ENCODE measurements around the gene CNP. TPM values are rescaled to one million over a fixed set of nuclear protein-coding genes. Genes with fewer than 3 reads are reported as not detected.

Gene CNP
- total and polyA plus RNA-seq, 2 of the 8 experiments (the other 6 are each of a cell fraction or from before 2014, with no cell fraction given), result 21.9 to 60.6 TPM

DNA sequence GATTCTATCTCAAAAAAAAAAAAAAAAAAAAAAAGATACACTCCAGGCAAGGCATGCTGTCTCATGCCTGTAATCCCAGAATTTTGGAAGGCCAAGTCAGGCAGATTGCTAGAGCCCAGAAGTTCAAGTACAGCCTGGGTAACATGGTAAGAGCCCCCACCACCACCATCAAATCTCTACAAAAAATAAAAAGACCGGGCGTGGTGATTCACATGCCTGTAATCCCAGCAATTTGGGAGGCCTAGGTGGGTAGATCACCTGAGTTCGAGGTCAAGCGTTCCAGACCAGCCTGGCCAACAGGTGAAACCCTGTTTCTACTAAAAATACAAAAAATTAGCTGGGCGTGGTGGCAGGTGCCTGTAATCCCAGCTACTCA, 46.0 kb upstream of the CNP start (continued):
- TF ChIP-seq, protein P1, sequence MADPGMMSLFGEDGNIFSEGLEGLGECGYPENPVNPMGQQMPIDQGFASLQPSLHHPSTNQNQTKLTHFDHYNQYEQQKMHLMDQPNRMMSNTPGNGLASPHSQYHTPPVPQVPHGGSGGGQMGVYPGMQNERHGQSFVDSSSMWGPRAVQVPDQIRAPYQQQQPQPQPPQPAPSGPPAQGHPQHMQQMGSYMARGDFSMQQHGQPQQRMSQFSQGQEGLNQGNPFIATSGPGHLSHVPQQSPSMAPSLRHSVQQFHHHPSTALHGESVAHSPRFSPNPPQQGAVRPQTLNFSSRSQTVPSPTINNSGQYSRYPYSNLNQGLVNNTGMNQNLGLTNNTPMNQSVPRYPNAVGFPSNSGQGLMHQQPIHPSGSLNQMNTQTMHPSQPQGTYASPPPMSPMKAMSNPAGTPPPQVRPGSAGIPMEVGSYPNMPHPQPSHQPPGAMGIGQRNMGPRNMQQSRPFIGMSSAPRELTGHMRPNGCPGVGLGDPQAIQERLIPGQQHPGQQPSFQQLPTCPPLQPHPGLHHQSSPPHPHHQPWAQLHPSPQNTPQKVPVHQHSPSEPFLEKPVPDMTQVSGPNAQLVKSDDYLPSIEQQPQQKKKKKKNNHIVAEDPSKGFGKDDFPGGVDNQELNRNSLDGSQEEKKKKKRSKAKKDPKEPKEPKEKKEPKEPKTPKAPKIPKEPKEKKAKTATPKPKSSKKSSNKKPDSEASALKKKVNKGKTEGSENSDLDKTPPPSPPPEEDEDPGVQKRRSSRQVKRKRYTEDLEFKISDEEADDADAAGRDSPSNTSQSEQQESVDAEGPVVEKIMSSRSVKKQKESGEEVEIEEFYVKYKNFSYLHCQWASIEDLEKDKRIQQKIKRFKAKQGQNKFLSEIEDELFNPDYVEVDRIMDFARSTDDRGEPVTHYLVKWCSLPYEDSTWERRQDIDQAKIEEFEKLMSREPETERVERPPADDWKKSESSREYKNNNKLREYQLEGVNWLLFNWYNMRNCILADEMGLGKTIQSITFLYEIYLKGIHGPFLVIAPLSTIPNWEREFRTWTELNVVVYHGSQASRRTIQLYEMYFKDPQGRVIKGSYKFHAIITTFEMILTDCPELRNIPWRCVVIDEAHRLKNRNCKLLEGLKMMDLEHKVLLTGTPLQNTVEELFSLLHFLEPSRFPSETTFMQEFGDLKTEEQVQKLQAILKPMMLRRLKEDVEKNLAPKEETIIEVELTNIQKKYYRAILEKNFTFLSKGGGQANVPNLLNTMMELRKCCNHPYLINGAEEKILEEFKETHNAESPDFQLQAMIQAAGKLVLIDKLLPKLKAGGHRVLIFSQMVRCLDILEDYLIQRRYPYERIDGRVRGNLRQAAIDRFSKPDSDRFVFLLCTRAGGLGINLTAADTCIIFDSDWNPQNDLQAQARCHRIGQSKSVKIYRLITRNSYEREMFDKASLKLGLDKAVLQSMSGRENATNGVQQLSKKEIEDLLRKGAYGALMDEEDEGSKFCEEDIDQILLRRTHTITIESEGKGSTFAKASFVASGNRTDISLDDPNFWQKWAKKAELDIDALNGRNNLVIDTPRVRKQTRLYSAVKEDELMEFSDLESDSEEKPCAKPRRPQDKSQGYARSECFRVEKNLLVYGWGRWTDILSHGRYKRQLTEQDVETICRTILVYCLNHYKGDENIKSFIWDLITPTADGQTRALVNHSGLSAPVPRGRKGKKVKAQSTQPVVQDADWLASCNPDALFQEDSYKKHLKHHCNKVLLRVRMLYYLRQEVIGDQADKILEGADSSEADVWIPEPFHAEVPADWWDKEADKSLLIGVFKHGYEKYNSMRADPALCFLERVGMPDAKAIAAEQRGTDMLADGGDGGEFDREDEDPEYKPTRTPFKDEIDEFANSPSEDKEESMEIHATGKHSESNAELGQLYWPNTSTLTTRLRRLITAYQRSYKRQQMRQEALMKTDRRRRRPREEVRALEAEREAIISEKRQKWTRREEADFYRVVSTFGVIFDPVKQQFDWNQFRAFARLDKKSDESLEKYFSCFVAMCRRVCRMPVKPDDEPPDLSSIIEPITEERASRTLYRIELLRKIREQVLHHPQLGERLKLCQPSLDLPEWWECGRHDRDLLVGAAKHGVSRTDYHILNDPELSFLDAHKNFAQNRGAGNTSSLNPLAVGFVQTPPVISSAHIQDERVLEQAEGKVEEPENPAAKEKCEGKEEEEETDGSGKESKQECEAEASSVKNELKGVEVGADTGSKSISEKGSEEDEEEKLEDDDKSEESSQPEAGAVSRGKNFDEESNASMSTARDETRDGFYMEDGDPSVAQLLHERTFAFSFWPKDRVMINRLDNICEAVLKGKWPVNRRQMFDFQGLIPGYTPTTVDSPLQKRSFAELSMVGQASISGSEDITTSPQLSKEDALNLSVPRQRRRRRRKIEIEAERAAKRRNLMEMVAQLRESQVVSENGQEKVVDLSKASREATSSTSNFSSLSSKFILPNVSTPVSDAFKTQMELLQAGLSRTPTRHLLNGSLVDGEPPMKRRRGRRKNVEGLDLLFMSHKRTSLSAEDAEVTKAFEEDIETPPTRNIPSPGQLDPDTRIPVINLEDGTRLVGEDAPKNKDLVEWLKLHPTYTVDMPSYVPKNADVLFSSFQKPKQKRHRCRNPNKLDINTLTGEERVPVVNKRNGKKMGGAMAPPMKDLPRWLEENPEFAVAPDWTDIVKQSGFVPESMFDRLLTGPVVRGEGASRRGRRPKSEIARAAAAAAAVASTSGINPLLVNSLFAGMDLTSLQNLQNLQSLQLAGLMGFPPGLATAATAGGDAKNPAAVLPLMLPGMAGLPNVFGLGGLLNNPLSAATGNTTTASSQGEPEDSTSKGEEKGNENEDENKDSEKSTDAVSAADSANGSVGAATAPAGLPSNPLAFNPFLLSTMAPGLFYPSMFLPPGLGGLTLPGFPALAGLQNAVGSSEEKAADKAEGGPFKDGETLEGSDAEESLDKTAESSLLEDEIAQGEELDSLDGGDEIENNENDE (IDR thresholded peaks at IDR 0.05; ENCODE audit: insufficient replicate concordance, low read length), result no peak
- TF ChIP-seq FOSL1 (IDR thresholded peaks at IDR 0.05; ENCODE audit: insufficient read depth, low read depth, low read length) (no peak), KDM1A (IDR thresholded peaks at IDR 0.05; ENCODE audit: borderline replicate concordance, low read length) (no peak), BCL11A (IDR thresholded peaks at IDR 0.05; ENCODE audit: low read depth in 2 of 2, low read length in 2 of 2) (no peak), CHD2 (IDR thresholded peaks at IDR 0.05; ENCODE audit: low read length) (no peak), SP1 (IDR thresholded peaks at IDR 0.05; ENCODE audit: low read depth, low read length) (no peak), SP2 (IDR thresholded peaks at IDR 0.05; ENCODE audit: low read length) (no peak), NANOG (IDR thresholded peaks at IDR 0.05; ENCODE audit: insufficient read depth, low read depth, low read length, poor library complexity, severe bottlenecking) (no peak), EGR1 (IDR thresholded peaks at IDR 0.05; ENCODE audit: borderline replicate concordance, low read depth, low read length) (no peak), SP4 (IDR thresholded peaks at IDR 0.05; ENCODE audit: low read length) (no peak)
- TF ChIP-seq, protein P2, sequence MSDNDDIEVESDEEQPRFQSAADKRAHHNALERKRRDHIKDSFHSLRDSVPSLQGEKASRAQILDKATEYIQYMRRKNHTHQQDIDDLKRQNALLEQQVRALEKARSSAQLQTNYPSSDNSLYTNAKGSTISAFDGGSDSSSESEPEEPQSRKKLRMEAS (IDR thresholded peaks at IDR 0.05), result no peak
- TF ChIP-seq, protein P3, sequence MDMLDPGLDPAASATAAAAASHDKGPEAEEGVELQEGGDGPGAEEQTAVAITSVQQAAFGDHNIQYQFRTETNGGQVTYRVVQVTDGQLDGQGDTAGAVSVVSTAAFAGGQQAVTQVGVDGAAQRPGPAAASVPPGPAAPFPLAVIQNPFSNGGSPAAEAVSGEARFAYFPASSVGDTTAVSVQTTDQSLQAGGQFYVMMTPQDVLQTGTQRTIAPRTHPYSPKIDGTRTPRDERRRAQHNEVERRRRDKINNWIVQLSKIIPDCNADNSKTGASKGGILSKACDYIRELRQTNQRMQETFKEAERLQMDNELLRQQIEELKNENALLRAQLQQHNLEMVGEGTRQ (IDR thresholded peaks at IDR 0.05; ENCODE audit: low read length), result no peak

All from H1 (cell line).